Parathyroid adenoma (tissue), 2 donors: ENCODE results near the gene L2HGDH.

Source experiments
- H2AFZ ChIP-seq: fragments of 300-600 bp; sonication (generic); one replicate; pipeline ENCODE4 v1.7.0; 2017; ENCODE audit warnings: antibody characterized with exemption, mild to moderate bottlenecking
- H3K27ac ChIP-seq: fragments of 300-600 bp; sonication (generic); one replicate; pipeline ENCODE4 v1.7.0; 2017
- H3K27me3 ChIP-seq: fragments of 300-600 bp; sonication (generic); one replicate; pipeline ENCODE4 v1.7.0; 2017; ENCODE audit warnings: low read length; ENCODE audit not compliant: control insufficient read depth, insufficient read depth
- H3K36me3 ChIP-seq: fragments of 300-600 bp; sonication (generic); one replicate; pipeline ENCODE4 v1.7.0; 2017; ENCODE audit warnings: low read length; ENCODE audit not compliant: control insufficient read depth, insufficient read depth
- H3K4me1 ChIP-seq: fragments of 300-600 bp; sonication (generic); one replicate; pipeline ENCODE4 v1.7.0; 2017; ENCODE audit warnings: control low read depth
- H3K4me2 ChIP-seq: fragments of 300-600 bp; sonication (generic); one replicate; pipeline ENCODE4 v1.7.0; 2017; ENCODE audit warnings: low read length
- H3K4me3 ChIP-seq: fragments of 300-600 bp; sonication (generic); one replicate; pipeline ENCODE4 v1.7.0; 2017; ENCODE audit warnings: low read depth, low read length
- H3K79me2 ChIP-seq: fragments of 300-600 bp; sonication (generic); one replicate; pipeline ENCODE4 v1.7.0; 2017; ENCODE audit warnings: control low read depth
- H3K9ac ChIP-seq: fragments of 300-600 bp; sonication (generic); one replicate; pipeline ENCODE4 v1.7.0; 2017; ENCODE audit warnings: mild to moderate bottlenecking
- H3K9me3 ChIP-seq: fragments of 300-600 bp; sonication (generic); one replicate; pipeline ENCODE4 v1.7.0; 2017; ENCODE audit warnings: low read length; ENCODE audit not compliant: control insufficient read depth
- CTCF ChIP-seq: fragments of 300-600 bp; sonication (generic); IDR thresholded peaks from one replicate; pipeline ENCODE4 v1.7.0; 2017; ENCODE audit warnings: antibody characterized with exemption, mild to moderate bottlenecking
- donor health status: primary hyperparathyroidism.

L2HGDH gene

GRCh38 chr14:50310445-50310844, 1.6 kb downstream of the L2HGDH start:
- H2AFZ ChIP-seq = no peak overlapping the region
- H3K4me3 ChIP-seq = no peak overlapping the region
- H3K9ac ChIP-seq = no peak overlapping the region
- no peaks in the 10 kb centered on the region for H3K9me3 ChIP-seq
- no peak overlapping the region for H3K4me2 ChIP-seq
- TF ChIP-seq CTCF = no peak
- peaks cover 18% of the 10 kb centered on the region for H3K79me2 ChIP-seq
- no peaks in the 10 kb centered on the region for H3K27me3 ChIP-seq
- H3K4me1 ChIP-seq = peaks cover 10% of the 10 kb centered on the region
- no peaks in the 10 kb centered on the region for H3K36me3 ChIP-seq
- no peak overlapping the region for H3K27ac ChIP-seq

GRCh38 chr14:50308363-50308915, 3.6 kb downstream of the L2HGDH start:
- H3K79me2 ChIP-seq = peaks cover 11% of the 10 kb centered on the region
- no peak overlapping the region for H3K27ac ChIP-seq
- H3K4me2 ChIP-seq = no peak overlapping the region
- H3K27me3 ChIP-seq = no peaks in the 10 kb centered on the region
- no peak overlapping the region for H3K9ac ChIP-seq
- no peak overlapping the region for H2AFZ ChIP-seq
- no peaks in the 10 kb centered on the region for H3K36me3 ChIP-seq
- no peak for TF ChIP-seq CTCF
- no peaks in the 10 kb centered on the region for H3K9me3 ChIP-seq
- no peak overlapping the region for H3K4me3 ChIP-seq
- peaks cover 10% of the 10 kb centered on the region for H3K4me1 ChIP-seq

- H3K4me1 ChIP-seq = no peaks in the 10 kb centered on the region
- no peak overlapping the region for H3K27ac ChIP-seq
- H3K79me2 ChIP-seq = no peaks in the 10 kb centered on the region
- H3K36me3 ChIP-seq = no peaks in the 10 kb centered on the region
- no peak overlapping the region for H3K4me3 ChIP-seq
- no peak overlapping the region for H3K9ac ChIP-seq
- H3K4me2 ChIP-seq = no peak overlapping the region
- H3K27me3 ChIP-seq = no peaks in the 10 kb centered on the region
- no peak overlapping the region for H2AFZ ChIP-seq
- TF ChIP-seq CTCF = no peak
- no peaks in the 10 kb centered on the region for H3K9me3 ChIP-seq
Measured at GRCh38 chr14:50303744-50304471, 8.1 kb downstream of the L2HGDH start.

GRCh38 chr14:50301914-50302313, 10.1 kb downstream of the L2HGDH start:
- no peak overlapping the region for H3K4me2 ChIP-seq
- H3K27me3 ChIP-seq = no peaks in the 10 kb centered on the region
- H2AFZ ChIP-seq = no peak overlapping the region
- H3K4me3 ChIP-seq = no peak overlapping the region
- no peaks in the 10 kb centered on the region for H3K9me3 ChIP-seq
- H3K9ac ChIP-seq = no peak overlapping the region
- no peak overlapping the region for H3K27ac ChIP-seq
- no peaks in the 10 kb centered on the region for H3K36me3 ChIP-seq
- TF ChIP-seq CTCF = no peak
- H3K4me1 ChIP-seq = no peaks in the 10 kb centered on the region
- H3K79me2 ChIP-seq = peaks cover 3% of the 10 kb centered on the region

GRCh38 chr14:50299585-50299984, 12.4 kb downstream of the L2HGDH start:
- Histone ChIP-seq H3K9ac (no peak overlapping the region), H3K27ac (no peak overlapping the region), H3K9me3 (no peaks in the 10 kb centered on the region), H3K27me3 (no peaks in the 10 kb centered on the region), H3K4me1 (no peaks in the 10 kb centered on the region), H2AFZ (no peak overlapping the region), H3K4me2 (no peak overlapping the region), H3K4me3 (no peak overlapping the region), H3K79me2 (peaks cover 3% of the 10 kb centered on the region), H3K36me3 (no peaks in the 10 kb centered on the region)
- TF ChIP-seq CTCF = no peak
